IPS DF 19.7 (cell line): ENCODE data around the gene PABPN1L.
"Not testable (repeated sequence)": the region's sequence is repeated elsewhere in the genome, so short reads cannot be mapped to it uniquely, and the experiment has no call there.

Source experiments
- DNase-seq: peaks from one replicate; pipeline ENCODE4 v3.0.0-alpha.2; 2013; ENCODE audit warnings: low read depth, low spot score

The PABPN1L gene

DNA sequence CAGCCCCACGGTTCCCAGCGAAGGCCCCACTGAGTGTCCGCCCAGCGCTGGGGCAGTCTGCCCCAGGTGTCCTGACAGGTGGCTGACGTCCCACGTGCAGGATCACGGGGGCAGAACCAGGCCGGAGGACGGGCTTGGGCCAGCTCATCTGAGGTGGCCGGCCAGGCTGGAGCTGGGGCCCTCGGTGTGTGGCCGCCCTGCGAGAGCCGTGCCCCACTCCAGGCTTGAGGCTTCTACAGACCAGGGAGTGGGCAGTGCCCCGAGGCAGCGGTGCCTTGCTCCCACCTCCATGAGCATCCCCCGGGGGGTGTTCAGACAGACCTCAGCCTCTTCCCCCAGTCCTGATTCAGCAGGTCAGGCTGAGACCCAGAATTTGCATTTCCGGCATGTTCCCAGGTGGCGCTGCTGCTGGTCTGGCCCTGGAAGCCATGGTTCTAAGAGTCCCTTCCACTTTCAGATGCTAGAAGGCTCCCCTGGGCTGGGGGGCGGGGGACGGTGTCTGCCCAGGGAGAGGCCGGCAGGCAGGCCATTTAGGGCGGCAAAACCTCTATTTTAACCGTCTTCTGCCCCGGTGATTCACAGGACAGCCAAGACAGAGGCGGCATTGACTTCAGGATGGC, 35.4 kb upstream of the PABPN1L start:
- DNase-seq: no peak

DNA sequence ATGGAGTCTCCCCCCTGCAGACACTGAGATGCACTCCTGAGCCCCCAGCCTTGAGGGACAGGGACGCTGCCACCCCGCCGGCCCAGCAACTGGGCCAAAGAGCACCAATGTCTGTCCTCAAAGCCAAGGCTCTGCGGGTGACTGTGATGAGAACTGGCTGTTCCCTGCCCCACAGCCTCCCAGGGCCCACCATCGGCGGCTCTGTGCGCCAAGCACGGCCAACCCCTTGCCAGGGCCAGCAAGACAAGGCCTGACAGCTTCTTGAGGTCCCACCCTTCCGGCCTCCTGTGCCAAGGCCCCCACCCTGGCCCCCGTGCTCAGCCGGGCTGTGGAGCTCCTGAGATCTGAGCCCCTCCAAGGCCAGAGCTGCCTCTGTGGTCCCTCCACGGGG, 34.2 kb upstream of the PABPN1L start:
- no peak for DNase-seq

DNA sequence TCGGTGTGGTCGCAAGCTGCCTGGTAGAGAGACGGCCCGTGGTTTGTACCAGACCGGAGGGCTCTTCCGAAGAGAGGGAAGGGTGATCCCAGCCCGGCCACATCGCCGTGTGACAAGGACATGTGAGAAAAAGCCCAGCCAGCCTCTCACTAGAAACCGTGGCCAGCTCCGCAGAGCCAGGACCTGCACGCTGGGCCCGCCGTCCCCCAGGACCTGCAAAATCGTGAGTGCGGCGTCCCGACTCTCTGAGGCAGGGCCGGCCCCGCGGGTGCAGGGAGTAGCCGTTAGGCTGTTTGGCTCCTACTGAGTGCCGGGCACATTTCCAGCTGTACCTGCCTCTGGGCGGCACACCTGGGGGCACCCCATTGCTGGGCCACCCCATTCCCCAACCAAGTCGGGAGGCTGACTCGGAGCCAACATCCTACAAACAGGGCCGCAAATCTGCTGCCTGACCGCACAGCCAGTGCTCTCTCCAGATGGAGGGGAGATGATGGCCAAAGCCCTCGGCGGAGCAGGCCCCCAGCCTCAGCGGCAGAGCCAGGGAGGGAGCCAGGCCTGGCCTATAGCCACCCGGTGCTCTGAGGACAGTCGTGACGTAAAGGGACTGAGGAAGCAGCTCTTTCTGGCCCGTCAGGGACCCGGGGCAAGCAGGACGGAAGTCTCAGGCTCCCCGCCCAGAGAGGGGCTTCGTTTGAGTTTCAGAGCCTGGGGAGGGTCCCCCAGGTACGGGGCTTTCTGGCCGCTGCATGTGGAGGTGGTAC, 33.6 kb upstream of the PABPN1L start:
- no peak for DNase-seq

DNA sequence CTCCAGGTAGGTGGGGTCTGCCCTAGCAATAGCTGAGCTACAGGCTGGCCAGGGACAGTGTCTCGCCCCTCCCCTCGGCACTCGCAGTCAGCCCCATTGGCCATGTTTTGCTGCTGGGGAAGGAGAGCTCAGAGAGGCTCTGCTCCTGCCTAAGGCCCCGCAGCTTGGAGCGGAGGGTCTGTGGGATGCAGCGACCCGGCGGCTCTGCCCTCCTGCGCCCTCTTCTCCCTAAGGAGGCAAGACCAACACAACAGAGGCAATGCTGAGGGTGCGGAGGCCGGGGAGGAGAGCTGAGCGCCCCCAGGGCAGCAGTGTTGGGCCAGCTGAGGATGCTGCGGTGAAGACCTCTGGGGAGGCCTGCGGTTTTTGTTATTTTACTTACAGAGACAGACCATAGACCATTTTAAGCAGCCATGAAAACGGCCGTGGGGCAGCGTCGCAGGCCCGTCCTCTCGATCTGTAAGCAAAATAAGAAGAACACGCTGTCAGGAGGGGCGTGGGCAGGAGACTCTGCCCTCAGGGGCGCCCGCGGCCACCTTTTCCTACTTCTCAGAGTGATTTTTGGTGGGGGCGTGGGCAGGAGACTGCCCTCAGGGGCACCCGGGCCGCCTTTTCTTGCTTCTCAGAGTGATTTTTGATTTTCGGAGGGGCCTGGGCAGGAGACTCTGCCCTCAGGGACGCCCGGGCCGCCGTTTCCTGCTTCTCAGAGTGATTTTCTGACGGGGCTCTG, 31.4 kb upstream of the PABPN1L start:
- no peak for DNase-seq

DNA sequence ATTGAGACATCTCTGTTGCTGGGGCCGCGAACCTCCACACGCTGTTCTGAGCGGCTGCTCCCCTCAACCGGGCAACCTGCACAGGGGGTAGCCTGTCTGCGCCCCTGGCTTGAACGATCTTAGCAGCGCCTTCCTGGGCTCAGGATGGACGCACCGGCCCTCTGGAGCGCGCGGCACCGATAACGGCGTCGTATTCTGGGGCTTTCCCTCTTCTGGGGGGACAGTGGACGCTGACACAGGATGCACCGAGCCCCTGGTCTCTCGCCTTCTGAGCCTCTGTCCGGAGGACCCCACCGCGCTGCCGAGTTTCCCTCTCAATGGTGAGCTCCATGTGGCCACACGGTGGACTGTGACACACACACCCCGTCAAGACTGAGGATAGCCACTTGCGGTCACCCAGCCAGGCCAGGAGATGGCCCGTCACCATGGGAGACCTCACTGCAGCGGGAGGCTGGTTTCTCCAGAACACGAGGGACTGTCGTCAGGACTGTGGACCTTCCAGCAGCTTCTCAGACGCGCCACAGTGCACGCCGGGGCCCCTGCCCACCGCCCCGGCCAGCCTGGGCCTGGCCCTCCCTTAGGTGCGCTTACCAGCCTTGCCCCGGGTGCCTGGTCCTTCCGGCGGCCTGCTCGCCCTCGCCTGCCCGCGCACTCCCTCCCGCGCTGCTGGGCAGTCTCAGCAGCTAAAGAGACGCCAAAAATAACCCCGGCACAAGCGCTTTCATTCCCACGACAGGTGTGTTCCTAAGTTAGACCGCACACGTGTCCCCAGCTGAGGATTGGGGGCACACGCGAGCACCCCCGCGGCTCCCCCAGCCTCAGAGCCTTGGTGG, 30.0 kb upstream of the PABPN1L start:
- no peak for DNase-seq

DNA sequence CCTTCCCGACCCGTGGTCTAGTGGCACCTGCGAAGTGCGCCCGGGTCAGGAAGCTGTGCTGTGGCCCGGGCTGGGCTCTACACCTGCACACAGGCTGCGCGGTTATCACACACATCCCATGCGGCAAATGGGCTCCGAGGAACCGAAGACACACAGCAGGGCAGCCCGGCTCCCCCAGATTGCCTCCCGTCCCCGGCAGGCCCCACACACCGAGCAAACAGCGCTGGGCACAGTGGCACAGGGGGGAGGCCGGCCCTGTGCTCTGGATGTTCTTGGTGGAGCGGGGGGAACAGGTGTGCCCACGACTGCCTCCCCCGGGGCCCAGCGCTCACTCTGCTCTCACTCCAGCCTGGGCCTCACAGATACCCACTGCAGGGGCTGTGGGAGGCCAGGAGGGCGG, 28.9 kb upstream of the PABPN1L start:
- DNase-seq: no peak

DNA sequence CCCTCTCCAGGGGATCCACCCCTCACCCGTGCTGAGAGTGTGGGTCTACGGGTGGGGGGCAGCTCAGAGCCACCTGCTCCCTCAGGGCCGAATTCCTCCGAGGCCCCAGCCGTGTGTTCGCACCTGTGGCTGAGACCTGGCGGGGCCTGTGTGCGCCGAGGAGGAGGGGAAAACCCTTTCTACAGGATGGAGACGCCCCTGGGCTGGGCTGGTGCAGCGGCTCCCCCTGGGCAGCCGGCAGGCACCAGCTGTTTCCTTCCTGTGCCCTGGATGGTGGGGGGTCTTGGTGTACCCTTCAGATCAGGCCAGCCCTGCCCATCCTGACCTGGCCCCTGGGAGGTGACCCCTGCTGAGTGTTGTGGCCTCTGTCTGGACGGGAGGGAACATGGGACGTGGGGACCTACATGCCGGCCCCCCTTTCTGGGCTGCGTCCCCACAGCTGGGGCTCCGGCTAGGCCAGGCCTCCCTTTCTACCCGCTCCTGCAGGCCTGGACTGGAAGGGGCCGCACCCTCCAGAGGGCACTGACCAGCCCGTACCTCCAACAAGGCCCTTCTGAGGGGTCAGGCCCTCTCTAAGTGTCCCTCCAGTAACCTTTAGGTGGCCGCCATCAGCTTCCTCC, 28.3 kb upstream of the PABPN1L start:
- DNase-seq: no peak

DNA sequence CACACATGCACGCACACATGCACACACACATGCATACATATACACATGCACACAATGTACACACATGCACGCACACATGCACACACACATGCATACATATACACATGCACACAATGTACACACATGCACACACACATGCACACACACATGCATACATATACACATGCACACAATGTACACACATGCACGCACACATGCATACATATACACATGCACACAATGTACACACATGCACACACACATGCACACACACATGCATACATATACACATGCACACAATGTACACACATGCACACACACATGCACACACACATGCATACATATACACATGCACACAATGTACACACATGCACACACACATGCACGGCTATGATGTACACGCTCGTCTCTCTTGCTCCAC, 27.8 kb upstream of the PABPN1L start:
- not testable (repeated sequence) for DNase-seq

DNA sequence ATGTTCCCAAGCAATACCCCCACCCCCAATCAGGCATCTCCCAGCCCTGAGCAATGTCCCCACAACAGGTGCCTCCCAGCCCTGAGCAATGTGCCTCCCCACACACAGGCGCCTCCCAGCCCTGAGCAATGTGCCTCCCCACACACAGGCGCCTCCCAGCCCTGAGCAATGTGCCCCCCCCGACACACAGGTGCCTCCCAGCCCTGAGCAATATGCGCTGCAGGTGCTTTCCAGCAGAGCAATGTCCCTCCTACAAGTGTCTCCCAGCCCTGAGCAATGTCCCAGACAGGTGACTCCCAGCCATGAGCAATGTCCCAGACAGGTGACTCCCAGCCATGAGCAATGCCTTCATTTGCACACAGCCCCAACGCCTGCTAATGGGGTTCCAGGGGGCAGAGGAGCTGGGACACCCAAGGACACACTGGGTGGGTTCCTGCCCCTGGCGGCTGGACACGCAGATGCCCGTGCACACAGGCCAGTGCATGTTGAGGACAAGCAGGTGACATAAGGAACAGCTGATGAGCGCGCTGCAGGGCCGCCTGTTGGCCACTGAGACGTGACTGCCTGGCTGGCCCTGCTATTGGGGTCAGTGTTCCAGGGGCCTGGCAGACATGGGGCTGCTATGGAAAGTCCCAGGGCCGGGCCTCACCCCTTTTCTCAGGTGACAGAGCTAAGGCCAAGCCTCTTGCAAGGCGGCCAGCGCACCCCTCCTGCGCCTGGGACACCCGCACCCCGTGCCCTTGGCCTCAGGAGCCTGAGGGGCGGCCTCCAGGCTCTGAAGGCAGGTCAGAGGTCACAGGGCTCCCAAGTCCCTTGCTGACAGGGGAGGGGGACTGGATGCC, 26.9 kb upstream of the PABPN1L start:
- no peak for DNase-seq

DNA sequence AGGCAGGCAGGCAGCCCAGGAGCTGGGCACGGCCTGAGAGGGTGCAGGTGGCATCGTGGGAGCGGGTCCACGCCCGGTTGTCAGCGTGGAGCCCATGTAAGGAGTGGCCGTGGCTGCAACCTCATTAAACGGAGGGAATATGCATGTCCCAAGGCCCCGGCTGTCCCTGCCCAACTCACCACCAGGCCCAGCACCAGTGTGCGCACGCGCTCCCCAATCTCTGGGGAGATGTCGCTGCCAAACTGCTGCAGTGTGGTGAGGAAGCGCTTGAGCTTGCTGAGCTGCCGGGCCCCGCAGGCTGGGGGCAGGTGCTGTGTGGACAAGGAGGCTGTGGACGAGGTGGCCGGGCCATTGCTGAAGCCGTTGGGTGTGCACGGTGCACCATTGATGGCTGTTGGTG, 25.6 kb upstream of the PABPN1L start:
- no peak for DNase-seq

DNA sequence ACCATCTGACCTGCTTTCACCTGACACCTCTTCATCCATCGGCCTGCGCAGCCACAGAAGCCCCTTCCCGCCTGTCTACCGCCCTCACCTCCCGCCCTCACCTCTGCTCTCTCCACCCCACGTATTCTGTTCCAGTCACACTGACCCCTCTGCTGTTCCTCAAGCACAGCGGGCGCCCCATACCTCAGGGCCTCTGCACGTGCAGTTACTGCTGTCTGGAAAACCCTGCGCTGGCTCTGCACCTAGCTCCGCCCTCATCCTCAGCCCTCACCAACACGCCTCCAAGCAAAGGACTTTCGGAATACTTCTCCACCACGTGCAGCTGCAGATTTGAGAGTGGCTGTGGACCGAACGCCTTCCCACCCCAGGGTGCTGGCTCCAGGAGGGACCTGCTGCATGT, 24.6 kb upstream of the PABPN1L start:
- no peak for DNase-seq

DNA sequence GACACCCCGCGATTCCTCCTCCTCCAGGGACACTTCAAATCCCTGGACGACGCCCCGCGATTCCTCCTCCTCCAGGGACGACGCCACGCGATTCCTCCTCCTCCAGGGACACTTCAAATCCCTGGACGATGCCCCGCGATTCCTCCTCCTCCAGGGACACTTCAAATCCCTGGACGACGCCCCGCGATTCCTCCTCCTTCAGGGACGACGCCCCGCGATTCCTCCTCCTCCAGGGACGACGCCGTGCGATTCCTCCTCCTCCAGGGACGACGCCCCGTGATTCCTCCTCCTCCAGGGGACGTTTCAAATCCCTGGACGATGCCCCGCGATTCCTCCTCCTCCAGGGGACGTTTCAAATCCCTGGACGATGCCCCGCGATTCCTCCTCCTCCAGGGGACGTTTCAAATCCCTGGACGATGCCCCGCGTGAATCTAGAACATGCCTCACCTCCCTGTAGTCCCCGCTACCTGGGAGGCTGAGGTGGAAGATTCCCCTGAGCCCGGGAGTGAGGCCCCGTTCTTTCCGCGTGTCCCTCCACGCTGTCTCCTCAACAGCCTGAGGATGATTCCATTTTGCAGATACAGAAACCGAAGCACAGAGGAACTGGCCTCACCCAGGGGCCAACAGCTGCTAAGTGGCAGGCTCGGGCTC, 23.4 kb upstream of the PABPN1L start:
- DNase-seq: not testable (repeated sequence)

DNA sequence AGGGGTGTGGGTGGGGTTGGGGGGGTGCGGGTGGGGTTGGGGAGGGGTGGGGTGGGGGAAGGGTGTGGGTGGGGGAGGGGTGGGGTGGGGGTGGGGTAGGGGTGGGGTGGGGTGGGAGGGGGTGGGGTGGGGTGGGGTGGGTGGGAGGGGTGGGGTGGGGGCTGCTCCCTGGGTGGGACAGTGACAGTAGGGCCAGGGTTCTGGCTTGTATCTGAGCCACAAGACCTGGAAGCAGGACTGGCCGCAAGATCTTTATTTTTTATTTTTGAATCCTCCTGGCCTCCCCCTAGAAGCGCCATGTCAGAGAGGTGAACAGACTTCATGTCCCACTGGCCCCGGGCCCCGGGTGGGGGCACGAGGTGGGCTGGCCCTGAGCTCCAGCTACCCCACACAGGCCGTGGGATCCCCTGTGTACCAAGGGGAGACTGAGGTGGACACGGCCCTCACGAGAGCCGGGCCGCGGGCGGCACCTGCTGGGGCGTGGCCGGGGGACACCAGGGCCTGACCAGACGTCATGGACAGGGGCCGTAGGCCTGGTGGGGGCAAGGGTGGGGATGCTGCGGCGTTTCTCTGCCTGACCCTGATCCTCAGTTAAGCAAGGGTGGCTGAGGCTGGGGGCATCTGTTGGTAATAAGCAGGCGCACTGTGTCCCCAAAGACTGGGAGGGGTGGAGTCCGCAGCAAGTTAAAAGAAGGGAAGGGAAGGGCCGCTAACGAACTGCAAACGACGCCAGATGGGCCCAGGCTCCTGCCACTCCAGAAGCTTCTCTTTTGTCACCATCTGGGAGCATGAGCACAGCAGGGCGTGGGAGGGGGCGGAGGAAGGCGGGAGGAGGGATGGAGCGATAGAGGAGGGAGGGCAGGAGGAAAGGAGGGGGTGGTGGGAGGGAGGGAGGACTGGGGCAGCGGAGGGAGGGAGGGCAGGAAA, 22.3 kb upstream of the PABPN1L start:
- no peak for DNase-seq

DNA sequence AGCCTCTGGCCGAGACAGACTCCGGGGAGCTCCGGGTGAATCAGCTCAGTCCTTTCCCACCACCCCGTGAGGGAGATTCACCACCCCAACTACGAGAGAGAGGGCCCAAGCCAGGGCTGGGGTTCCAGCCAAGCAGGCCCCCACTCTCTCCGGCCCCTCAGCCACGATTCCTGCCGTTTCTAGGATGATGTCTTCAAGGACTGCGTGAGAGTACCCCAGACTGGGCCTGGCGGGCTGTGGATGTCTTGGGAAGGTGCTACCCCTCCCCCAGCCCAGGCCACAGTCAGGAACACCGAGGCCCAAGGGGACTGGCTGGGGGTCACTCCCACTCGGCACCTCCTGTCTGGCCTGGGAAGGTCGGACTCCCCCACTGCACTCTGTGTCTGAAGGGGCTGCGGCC, 21.6 kb upstream of the PABPN1L start:
- no peak for DNase-seq

DNA sequence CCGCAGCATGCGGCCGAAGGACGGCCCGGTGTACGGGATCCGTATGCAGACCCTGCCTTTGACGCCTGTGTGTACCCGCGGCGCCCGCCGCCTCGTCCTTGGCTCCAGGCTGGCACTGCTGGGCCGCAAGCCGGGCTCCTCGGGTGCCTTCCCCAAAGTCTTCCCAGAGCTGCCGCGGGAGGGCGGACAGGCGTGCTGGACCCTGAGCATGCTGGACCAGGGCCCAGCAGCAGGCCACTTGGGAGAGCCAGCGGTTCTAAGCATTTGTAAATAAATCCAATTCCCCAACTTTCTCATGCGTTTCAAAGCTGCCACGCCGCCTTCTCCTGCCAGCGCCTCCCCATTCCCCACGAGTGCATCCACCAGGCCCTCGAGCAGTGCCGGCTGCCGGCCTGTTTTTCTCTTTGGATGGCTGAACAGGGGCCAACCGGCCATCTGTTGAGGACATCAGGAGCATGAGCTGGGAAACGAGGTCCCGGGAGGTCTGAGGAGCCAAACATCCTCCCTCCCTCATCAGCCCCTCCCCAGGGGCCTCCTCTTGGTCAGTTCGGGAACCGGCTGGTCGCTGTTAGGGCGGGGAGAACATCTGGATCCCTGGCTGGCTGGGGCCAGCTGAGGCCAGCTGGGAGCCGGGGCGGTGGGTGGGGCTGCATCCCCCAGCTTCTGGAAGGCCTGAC, 20.5 kb upstream of the PABPN1L start:
- no peak for DNase-seq

DNA sequence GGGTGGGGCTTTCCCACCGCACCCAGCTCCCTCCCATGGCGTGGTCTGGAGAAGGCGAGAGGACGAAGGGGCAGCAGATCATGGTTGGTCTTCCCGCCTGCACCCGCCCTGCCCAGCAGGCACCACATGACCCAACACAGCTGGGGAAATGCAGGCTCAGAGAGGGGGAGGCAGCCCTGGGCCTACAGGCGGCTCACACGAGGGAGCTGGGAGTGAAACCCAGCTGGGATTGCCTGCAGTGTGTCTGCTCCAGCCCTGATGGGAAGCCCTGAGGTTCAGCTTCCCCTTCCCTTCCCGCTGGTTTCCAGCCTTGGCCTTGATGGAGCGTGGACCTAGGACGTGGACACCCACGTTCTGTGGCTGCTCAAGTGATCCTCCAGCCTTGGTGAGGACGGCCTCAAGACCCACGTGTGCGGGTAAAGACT, 20.0 kb upstream of the PABPN1L start:
- DNase-seq: no peak

DNA sequence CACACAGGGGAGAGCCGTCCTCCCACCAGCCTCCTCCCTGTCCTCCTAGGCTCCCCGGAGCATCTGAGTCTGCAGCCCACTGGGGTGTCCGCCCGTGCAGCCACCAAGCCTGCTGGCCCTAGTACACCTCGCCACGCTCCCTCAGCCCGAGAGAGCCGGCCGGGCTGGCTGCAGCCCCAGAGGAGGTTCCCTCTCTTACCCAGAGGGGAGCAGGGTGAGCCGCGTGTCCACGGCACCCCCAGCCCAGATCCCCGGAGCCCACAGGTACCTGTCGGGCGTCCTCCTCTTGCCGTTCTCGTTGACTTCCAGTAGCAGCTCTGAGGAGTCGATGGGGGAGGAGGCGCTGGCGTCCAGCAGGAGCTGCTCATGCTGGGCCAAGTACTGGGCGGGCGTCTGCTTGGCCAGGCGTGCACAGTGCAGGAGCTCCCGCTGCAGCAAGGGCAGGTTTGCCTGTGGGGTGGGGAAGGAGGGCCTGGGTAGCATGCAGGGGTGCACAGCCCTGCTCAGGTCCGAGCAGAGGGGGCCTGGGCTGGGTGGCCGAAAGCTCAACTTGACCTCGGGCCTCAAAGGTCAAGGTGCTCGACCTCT, 19.3 kb upstream of the PABPN1L start:
- no peak for DNase-seq
